Muscle of back (tissue), 11 donors: ENCODE data around the gene ARHGAP9. TPM values are rescaled to one million over a fixed set of nuclear protein-coding genes. Genes with fewer than 3 reads are reported as not detected.
"Not testable (repeated sequence)": the region's sequence is repeated elsewhere in the genome, so short reads cannot be mapped to it uniquely, and the experiment has no call there.

Experiments used
- DNase-seq, 3 donors: peaks; one replicate each; pipeline versions ENCODE4 v3.0.0 to v3.0.0-alpha.2; 2013
- polyA plus RNA-seq, 10 donors: library from polyadenylated mRNA; unstranded; fragments of 120-200 nt; gene quantifications; one replicate each; pipeline ENCODE4 v1.2.1, GENCODE V29; 2013; ENCODE audit not compliant: insufficient read length in 10 of 10

The ARHGAP9 gene
- polyA plus RNA-seq, 10 donors, result 3.5 to 10.6 (median 6.6) TPM

DNA sequence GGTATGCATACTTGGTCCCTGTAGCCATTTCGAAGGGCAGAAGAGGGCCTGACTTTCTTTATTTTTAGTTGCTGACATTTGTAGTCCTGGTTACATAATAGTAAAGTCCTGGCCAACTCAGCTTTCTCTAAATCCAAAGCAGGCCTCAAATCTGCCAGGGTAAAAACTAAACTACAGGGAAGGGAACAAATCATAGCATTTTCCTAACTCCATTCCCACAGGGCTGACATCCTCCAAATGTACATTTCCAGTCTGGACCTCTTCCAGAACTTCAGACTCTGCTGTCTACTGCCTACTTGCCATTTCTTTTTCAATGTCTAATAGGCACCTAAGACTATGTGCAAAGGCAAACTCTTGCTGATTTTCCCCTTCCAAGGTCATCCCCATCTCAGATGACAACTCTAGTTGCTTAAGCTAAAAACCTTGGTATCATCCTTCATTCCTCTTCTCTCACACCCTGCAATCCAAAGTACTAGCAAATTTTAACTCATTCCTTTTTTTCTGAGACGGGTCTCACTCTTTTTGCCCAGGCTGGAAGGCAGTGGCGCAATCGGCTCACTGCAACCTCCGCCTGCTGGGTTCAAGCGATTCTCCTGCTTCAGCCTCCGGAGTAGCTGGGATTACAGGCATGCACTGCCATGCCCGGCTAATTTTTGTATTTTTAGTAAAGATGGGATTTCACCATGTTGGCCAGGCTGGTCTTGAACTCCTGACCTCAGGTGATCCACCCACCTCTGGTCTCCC, 38.7 kb upstream of the ARHGAP9 start:
- DNase-seq, result peak in 2 of 3 donors; percentile 48 to 70

DNA sequence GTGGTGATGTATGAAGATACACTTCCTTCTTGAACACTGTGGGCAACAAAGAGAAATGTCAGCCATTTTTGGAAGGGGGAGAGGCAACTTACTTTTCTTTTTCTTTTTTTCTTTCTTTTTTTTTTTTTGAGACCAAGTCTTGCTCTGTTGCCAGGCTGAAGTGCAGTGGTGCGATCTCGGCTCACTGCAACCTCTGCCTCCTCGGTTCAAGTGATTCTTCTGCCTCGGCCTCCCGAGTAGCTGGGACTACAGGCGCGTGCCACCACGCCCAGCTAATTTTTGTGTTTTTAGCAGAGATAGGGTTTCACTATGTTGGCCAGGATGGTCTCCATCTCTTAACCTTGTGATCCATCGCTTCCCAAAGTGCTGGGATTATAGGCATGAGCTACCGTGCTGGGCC, 38.1 kb upstream of the ARHGAP9 start:
- DNase-seq, result not testable (repeated sequence)

DNA sequence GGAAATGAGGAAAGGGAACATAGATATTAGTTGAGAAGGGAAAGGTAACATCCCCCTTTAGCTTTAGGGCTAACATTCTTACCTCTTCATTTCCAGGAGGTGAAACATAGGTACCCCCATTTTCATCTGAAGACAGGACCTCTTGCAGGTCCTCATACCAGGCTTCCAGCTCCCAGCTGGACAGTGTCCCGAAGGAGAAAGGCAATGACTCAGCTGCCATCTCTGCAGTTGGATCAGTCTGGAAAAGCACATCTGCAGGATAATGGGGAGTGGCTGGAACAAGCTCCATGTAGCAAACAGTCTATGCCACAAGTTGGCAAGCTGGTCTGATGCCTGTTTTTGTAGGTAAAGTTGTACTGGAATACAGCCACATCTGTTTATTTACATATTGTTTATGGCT, 37.5 kb upstream of the ARHGAP9 start:
- DNase-seq, result no peak

DNA sequence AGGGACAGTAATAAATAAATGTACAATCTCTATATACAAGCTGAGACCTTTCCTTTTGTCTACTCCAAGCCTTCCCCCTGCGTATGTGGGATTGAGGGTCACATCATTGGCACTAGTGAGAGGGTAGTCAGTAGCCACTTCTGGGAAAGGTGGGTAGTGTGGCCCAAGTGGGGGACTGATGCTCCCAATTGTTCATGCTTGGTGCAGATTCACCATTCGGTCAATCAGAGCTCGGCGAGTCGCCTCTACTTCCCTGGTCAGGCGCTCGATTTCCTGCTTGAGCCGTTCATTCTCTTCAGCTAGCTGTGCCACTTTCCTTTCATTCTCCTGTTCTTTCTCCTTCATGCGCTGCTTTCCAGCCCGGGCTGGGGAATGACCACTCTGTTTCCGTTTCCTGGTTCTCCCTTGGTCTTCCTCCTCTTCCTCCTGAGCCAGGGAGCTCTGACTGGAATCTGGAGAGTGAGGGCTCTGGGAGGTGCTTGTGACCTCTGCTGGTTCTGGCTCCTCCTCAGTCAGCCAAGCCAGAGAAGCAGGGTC, 37.0 kb upstream of the ARHGAP9 start:
- no peak for DNase-seq

DNA sequence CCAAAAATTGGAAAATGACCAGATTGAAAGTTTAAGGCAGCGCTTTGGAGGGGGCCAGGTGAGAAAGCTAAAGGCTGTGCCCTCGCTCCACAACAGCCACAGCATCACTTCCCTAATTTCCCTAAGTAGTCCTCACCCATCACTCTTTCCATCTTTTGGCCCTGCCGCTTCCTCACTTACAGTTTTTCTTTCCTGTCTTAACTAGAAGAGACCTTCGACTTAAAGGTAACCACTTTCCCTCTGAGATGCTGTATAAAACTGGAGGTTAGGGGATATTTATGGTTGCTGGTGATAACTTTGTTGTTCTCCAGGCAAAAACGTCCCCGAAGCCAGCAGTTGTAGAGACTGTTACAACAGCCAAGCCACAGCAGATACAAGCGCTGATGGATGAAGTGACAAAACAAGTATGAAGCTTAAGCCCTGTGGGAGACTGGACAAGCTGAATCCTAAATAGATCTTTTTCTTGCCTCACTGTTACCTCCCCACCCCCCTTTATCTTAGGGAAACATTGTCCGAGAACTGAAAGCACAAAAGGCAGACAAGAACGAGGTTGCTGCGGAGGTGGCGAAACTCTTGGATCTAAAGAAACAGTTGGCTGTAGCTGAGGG, 36.4 kb upstream of the ARHGAP9 start:
- DNase-seq, result no peak

DNA sequence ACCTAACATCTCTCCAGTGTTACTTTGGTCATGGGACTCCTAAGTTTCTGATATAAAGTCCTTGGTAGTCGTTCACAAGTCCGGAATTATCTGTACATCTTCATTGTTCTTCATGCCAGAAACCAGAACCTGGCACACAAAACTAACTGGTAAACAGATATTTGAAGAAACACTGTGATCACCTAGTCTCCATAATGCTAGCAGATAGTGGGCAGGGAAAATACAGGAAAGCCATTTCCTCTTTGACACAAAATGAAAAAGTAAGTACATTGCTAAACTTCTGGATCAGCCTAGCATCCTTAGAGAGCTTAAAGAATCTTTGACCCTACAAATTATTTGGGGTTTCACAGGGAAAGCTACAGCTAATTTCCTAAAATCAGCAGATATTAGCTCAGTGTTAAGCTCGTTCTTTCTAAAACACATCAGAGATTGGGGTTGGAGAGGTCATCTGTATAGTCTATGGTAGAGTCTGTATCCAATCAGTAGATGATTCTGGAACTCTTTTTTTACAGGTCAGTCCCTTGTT, 35.8 kb upstream of the ARHGAP9 start:
- DNase-seq, result no peak

DNA sequence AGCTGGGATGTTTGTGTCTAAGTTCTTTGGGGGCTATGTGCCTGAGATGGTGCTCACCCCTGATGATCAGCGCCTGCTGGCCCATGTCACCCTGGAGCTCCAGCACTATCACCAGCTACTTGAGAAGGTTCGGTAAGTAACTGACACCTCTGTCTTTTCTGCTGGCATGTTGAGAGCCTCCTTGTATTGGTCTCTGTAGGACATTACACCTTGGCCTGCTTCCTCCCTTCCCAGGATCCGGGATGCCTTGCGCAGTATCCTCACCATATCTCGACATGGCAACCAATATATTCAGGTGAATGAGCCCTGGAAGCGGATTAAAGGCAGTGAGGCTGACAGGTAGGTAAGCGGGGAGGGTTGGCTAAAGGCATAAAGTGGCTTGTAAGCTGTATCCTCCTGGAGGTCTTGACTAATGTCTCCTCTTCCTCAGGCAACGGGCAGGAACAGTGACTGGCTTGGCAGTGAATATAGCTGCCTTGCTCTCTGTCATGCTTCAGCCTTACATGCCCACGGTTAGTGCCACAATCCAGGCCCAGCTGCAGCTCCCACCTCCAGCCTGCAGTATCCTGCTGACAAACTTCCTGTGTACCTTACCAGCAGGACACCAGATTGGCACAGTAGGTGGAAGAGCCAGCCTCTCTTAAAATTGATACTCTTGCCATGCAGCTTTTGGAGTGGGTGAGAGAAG, 35.2 kb upstream of the ARHGAP9 start:
- no peak for DNase-seq

DNA sequence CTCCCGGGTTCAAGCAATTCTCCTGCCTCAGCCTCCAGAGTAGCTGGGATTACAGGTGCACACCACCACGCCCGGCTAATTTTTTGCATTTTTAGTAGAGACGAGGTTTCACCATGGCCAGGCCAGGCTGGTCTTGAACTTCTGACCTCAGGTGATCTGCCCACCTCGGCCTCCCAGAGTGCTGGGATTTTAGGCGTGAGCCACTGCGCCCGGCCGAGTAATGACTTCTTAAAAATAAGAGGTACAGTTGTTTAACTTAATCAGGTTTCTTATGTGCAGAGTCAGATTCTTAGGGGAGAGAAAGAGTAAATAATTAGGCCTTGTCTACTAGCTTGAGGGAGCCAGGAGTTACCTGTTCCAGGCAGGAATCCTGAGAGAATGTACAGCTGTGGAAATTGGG, 34.6 kb upstream of the ARHGAP9 start:
- DNase-seq, result not testable (repeated sequence)

DNA sequence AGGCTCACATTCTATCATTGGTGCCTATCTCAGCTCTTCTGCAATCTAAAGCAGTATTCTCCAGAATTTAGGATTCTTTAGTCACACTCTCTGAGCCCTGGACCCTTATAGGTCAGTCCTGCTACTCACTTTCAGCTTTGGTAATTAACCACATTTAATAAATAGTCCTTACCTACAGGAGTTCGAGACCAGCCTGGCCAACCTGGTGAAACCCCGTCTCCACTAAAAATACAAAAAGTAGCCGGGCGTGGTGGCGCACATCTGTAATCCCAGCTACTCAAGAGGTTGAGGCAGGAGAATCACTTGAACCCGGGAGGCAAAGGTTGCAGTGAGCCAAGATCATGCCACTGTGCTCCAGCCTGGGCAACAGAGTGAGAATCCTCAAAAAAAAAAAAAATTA, 34.0 kb upstream of the ARHGAP9 start:
- not testable (repeated sequence) for DNase-seq

DNA sequence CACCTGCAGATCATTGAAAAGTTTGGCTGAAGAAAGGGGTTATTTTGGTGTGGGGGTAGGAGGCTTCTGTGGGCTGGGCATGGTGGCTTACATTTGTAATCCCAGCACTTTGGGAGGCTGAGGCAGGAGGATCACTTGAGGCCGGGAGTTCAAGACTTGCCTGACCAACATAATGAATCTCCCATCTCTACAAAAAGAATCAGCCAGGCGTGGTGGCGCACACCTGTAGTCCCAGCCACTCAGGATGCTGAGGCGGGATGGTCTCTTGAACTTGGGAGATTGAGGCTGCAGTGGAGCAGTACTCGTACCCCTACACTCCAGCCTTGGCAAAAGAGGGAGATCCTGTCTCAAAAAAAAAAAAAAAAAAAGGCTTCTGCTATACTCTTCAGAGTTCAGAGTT, 33.6 kb upstream of the ARHGAP9 start:
- no peak for DNase-seq

DNA sequence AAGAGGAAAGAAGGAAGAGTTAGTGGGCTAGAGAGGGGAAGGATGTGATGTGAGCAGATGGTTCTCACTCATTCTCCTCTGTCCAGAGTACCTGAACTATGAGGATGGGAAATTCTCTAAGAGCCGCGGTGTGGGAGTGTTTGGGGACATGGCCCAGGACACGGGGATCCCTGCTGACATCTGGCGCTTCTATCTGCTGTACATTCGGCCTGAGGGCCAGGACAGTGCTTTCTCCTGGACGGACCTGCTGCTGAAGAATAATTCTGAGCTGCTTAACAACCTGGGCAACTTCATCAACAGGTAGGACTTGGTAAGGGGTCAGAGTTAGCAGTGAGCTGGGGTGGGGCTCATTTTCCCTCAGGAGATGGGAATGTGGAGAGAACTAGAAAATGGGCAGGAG, 33.0 kb upstream of the ARHGAP9 start:
- no peak for DNase-seq

DNA sequence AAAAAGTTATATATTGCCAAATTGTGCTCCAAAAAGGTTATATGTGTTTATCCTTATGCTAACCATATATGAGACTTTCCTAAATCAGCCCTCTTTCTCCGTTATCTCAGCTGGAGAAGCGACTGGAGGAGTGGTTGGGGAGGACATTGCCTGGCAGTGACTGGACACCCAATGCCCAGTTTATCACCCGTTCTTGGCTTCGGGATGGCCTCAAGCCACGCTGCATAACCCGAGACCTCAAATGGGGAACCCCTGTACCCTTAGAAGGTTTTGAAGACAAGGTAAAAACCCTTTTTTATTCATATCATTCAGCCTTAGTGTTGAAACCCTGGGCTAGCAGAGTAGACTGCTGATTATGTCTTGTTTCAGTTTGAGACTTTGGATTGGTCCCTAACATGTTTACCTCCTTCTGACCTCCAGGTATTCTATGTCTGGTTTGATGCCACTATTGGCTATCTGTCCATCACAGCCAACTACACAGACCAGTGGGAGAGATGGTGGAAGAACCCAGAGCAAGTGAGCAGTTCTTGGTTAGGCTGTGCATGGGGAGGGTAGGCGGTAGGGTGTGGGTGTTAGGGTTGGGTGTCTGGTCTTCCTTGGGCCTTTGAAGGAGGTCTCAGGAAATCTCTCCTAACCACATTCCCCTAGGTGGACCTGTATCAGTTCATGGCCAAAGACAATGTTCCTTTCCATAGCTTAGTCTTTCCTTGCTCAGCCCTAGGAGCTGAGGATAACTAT, 32.1 kb upstream of the ARHGAP9 start:
- no peak for DNase-seq

DNA sequence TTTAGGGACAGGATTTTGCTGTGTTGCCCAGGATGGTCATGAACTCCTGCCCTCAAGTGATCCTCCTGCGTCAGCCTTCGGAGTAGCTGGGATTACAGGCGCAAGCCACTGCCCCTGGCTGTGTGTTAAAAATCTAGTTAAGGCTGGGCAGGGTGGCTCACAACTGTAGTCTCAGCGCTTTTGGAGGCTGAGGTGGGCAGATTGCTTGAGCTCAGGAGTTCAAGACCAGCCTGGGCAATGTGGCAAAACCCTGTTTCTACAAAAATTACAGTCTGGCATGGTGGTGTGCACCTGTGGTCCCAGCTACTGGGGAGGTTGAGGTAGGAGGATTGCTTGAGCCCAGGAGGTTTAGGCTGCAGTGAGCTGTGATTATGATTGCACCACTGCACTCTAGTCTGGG, 31.5 kb upstream of the ARHGAP9 start:
- DNase-seq, result no peak

DNA sequence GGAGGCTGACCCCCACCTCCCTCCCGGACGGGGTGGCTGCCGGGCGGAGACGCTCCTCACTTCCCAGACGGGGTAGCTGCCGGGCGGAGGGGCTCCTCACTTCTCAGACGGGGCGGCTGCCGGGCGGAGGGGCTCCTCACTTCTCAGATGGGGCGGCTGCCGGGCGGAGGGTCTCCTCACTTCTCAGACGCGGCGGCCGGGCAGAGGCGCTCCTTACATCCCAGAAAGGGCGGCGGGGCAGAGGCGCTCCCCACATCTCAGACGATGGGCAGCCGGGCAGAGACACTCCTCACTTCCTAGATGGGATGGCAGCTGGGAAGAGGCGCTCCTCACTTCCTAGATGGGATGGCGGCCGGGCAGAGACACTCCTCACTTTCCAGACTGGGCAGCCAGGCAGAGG, 28.1 kb upstream of the ARHGAP9 start:
- DNase-seq, result not testable (repeated sequence)

DNA sequence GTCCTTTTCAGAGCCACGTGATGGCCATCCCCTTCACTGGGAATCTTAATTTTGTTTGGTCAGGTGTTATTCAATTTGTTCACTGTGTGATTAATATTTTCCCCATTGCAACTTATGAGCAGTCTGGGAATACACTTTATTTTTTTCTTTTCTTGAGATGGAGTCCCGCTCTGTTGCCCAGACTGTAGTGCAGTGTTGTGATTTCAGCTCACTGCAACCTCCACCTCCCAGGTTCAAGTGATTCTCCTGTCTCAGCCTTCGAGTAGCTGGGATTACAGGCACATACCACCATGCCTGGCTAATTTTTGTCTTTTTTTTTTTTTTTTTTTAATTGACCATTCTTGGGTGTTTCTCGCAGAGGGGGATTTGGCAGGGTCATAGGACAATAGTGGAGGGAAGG, 26.9 kb upstream of the ARHGAP9 start:
- not testable (repeated sequence) for DNase-seq

DNA sequence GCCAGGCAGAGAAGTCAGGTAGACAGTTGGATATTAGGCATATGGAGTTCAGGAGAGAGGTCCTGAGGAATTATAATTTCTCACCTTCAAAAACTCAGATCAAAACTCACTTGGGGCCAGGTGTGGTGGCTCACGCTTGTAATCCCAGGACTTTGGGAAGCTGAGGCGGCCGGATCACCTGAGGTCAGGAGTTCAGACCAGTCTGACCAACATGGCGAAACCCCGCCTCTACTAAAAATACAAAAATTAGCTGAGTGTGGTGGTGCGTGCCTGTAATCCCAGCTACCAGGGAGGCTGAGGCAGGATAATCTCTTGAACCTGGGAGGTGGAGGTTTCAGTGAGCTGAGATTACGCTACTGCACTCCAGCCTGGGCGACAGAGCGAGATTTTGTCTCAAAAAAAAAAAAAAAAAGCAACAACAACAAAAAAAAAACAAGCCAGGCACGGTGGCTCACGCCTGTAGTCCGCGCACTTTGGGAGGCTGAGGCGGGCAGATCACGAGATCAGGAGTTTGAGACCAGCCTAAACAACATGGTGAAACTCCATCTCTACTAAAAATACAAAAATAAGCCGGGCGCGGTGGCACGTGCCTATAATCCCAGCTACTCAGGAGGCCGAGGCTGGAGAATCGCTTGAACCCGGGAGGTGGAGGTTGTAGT, 22.8 kb upstream of the ARHGAP9 start:
- DNase-seq, result not testable (repeated sequence)

DNA sequence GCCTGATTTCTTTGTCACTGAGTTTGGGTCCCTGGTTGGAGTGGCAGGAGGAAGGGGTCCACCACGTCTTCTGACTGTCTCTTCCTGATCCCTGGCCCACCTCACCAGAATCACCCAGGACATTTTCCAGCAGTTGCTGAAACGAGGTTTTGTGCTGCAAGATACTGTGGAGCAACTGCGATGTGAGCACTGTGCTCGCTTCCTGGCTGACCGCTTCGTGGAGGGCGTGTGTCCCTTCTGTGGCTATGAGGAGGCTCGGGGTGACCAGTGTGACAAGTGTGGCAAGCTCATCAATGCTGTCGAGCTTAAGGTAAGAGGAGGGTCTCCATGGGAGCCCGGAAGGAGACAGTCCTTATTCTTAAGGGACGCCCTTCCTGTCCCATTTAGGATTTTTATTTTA, 20.5 kb upstream of the ARHGAP9 start:
- DNase-seq, result no peak

DNA sequence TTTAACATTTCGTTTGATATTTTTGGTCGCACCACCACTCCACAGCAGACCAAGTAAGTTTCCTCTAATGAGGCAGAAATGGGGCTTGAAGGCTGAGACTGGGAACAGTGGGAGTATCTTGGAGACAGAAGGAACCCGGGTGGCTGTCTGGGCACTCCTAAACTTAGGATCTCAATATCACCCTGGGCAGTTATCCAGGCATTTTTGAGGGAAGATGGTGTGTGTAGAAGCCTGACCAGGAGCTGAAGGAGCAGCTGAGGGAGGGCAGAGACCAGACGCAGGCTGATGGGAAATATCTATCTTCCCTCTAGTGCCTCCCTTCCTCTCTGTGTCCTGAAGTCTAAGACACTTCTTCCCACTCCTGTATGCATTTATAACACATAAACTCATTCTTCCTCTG, 18.9 kb upstream of the ARHGAP9 start:
- DNase-seq, result no peak

DNA sequence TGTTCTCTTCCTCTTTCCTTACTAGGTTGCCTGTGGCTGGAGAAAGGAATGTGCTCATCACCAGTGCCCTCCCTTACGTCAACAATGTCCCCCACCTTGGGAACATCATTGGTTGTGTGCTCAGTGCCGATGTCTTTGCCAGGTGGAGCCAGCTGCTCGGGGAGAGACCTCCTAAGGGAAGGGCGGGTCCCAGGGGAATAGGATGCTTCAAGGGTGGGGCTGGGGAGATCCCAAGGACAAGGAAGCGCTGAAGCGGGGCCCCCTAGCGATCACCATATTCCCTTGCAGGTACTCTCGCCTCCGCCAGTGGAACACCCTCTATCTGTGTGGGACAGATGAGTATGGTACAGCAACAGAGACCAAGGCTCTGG, 18.5 kb upstream of the ARHGAP9 start:
- no peak for DNase-seq

DNA sequence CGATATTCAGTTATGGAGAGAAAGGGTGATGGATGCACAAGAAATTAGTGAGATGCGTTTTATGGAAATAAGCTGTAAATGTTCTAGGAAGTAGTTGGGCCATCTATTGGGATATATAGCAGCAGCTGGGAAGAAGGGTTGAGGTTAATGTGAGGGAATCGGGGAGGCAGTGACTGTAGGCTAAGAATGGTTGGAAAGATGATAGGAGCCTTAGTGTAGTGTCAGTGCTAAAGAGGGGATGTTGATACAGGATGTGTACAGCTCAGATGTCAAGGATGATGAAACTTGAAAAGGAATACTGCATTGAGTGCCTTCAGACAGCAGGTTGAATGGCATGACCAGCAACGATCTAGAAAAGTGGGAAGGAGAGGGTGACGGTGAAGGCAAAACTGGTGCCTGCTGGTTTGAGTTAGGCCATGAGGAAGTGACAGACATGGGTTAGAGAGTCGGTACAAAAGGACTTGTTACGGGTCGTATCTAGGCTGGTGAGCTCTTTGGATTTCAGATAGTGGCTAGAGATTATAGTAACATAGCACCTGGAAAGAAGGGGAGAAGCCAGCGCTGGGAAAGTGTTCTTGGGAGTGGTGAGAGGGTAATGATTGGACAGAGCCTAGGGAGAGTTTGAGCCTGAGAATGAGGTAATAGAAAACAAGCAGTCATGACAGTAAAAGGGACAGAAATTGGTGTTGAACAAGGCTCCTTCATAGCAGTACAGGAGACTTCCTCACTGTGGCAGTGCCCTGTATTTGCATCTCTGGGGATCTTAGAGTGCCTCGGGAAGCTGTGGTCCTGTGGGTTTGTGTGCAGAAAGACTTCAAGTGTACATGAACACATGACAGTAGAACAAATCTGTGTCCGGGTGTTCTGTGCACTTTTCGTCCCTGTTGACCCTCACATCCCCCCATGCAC, 17.8 kb upstream of the ARHGAP9 start:
- no peak for DNase-seq
